ENCODE data around the gene EXOSC7.

The EXOSC7 gene

DNA sequence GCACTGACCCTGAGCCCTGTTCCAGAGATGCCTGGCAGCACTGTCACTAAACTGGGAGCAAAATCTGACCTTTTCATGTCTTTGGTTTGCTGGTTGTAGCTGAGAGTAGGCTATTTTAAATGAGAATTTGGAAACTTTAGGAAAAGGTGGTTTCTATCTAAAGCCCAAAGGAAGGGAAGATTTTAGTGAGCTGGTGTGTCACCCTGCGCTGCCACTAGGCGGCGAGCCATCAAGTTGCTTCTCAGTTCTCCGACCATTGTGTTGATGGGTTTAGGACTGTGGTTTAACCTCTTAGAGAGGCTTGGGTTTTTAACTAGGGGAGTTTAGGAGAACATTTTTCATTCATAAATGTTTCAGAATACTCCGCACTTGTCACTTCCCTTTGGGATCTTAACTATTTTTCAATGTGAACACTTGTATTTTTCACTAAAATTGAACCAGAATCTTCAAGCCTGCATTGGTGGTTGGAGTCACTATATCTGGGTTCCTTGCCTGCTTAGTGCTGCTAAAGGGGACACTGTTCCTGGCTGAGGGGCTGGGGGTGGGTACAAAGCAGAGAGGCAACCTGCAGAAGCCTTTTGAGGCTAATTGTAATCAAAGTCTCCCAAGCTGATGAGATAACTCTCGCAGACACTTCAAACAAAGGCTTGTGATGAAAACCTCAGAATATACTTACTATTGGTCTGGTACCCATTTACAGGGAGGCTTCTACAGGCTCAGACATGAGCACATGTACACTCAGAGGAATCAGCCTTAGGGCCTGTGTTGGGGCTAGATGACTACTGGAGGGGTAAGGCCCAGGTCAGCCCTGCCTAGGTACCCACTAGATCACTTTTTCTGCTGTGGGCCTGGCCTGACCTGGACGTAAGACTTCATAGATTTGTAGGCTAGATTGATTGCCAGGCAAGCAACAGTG is 16.8 kb downstream of the EXOSC7 start:
- DNase-seq (ENCODE audit: low read depth in 2 of 2), result no peak

DNA sequence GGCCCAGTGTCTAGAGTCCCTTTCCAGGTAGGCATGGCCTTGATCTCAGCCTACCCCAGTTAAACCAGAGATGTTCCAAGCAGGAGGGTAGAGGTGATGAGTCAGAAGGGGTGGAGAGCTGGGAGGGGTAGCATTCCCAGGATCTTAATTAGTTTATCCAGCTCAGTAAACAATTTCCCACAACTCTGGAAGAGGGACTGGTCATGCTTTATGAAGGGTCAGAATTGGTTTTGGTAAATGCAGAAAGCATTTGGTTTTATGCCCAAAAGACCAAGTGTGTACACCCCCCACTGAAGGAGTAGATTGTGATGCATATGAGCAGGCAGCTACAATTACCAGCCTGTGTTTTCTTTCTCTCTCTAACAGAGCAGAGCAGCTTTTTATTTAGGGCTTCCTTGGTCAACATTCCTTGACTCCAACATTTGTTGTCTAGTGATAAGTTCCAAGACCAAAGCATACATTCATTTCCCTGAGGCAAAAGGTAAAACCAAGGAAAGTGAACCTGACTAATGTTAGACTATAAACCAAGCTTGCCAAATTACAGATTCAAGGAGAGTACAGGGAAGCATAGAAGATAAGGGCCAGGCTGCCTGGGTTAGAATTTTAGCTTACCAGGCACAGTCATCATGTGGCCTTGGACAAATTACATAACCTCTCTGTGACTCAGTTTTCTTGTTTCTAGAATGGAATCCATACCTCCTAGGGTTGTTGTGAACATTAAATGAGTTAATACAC is 17.6 kb downstream of the EXOSC7 start:
- DNase-seq (ENCODE audit: low read depth in 2 of 2), result no peak

DNA sequence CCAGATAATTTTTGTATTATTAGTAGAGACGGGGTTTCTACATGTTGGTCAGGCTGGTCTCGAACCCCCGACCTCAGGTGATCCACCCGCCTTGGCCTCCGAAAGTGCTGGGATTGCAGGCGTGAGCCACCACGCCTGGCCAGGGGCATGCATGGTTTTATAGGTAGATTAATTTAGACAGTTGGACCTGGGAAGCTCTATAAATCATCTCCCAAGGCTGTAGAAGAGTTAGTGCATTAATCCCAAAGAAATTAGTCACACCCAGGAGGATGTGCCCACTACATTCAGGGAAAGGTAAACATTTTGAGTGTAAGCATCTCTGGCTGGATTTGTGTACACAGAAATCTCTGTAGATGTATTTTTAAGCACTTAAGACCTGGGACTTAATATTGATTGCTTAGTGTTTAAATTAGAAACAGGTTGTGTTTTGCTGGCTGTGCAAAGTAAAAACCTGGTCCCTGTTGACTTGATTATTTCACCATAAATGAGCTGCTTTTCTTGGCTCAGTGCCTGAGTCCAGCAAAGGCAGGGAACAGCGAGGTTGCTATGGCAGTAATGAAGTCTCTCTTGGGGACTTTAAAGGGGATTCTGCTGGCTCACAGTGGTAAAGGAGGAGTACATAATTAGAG is 19.2 kb downstream of the EXOSC7 start:
- DNase-seq (ENCODE audit: low read depth in 2 of 2), result no peak

DNA sequence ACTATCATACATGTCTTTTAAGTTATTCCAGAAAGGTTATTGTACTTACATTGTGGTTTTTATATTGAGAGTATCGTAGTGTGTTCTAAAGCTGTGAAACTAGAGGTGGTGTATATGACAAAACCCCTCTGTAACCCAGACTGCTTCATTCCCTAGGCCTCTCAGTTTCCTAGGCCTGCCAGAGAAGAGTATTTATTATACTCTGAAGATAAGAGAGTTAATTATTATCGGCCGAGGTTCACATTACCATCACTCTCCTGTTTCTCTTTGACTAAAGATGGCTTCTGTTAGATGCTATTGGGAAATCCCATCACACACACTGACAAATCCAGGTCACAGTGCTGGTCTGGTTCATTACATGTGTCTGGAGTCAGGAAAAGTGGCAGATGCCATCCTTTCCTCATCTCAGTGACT is 20.5 kb downstream of the EXOSC7 start:
- no peak for DNase-seq (ENCODE audit: low read depth in 2 of 2)

DNA sequence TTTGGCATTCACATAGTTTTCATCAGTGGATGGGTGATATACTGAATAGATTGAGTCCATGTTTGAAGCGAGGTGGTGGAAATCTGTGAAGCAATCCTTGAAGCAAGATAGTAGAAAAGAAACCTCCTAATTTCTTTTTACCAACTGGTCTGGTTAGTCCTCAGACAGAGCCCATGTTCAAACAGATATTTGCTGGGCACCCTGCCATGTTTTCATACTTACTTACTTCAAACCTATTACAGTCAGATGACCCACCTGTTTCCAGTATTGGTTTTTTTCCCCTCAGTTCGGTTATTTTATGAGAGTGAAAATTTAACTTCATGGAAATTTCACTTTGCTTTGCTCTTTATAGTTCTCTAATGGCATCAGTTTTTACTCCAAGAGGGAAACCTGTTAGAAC is 23.7 kb downstream of the EXOSC7 start:
- DNase-seq (ENCODE audit: low read depth in 2 of 2), result no peak

DNA sequence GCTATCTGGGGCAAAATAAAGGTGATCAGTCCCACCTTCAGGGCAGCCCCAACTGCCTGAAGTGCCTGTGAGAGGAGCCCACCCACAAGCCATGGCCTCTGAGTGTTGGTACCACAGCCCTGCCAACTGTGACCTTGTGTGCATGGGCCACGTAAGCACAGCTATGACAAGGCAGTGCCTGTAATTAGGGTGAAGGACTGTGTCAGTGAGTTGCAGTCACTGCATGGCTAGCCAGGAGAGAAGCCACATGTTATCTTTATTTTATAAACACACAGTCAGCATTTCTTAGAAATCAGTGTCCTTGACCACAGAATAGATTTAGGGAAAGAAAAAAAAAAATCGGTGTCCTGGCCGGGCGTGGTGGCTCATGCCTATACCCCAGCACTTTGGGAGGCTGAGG is 24.8 kb downstream of the EXOSC7 start:
- DNase-seq (ENCODE audit: low read depth in 2 of 2), result no peak

DNA sequence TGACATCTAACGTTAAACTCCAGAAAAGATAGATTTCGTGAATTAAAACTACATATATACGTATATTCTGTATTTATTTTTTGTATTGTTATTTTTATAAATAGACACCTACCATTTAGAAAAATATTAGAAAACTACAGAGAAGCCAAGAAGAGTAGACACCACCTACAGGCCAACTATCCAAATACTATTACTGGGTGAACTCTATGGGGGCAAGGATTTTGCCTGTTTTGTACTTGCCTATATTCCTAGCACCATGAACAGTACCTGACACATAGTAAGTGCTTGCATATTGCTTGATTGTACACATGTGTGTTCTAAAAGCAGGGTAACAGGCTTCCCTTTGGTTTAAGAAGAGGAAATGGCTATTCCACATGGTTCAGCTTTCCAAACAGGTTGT is 25.7 kb downstream of the EXOSC7 start:
- DNase-seq (ENCODE audit: low read depth in 2 of 2), result no peak

DNA sequence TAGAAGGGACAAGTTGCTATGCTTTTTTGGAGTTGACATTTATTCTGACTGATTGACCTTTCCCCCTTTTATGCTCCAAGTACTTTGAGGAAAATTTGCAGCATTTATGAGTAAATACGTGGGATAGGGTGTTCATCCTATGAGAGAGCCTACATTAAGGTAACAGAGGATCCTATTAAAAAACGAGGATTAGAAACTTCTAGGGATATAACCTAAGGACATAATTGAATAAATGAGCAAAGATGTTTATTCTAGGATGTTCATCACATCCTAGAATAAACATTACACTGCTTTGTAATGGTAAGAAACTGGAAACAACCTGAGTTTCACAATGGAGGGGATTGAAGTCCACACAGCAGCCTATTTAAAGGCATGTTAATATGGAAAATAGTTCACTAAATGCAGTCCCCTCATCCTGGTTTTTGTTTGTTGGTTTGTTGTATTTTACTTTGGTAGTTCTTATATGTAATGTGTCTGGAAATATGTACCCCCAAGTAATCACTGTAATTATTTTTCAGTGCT is 26.2 kb downstream of the EXOSC7 start:
- no peak for DNase-seq (ENCODE audit: low read depth in 2 of 2)

DNA sequence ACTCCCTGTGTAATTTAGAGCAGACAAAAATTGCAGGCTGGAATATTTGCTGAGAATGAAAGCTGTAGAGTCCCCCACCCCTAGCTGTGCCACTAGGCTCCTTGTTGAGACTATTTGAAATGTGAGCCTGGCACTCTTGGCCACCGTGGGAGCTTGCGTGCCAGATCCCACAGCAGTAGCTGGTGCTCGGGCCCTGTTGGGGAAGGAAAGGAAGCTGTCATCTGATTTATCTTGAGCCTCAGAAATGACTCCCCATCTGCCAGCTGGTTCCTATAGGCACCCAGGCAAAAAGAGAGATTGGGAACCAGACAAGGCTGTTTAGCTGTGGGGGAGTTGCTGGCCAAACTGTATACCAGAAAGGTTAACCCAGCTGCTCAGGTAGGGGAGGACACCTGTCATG is 26.7 kb downstream of the EXOSC7 start:
- no peak for DNase-seq (ENCODE audit: low read depth in 2 of 2)

DNA sequence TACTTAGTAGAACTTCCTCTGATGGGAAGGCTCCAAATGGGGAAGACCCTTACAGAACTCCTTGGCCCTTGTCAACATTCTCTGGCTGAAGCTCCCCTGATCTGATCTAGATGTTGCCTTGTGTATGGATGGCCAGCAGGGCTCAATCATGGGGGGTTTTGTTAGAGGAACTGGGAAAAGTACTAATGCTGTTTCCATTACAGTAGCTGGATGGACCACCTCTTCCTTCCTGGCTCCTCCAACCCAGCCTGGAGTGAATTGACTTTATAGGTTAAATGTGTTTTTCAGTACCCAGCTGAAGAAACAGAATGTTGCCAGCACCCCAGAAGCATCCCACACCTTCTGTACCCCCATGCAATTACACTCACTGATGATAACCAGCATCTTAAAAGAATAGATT is 27.4 kb downstream of the EXOSC7 start:
- no peak for DNase-seq (ENCODE audit: low read depth in 2 of 2)

DNA sequence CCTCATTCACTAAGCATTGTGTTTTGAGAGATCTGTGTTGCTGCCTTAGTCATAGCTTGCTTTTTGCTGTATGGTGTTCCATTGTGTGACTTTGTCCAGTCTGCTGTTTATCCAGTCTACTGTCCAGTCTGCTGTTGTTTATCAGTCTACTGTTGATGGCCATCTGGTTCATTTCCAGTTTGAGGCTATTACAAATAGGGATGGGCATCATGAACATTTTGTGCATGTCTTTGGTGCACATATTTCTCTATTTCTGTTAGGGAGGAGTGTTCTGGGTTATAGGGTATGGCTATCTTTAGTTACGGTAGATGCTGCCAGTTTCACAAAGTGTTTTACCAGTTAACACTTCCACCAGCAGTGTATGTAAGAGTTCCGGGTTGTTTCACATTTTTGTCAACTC is 27.8 kb downstream of the EXOSC7 start:
- no peak for DNase-seq (ENCODE audit: low read depth in 2 of 2)

DNA sequence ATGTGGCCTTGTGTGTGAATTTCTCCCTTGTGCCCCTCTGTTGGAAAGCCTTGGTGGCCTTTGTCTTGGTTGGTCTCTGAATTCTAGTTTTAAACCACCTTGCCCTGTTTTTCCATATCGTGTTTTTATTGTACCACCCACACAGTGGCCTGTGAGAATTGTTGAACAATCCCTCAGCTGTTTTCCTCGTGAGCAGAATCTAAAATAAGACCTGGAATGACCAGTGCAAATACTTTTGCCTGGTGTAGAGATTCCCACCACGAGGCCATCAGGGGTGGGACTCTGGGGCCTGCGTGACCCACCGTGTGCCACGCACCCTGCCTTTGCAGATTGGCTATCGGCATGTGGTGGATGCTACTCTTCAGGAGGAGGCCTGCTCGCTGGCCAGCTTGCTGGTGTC is 31.0 kb downstream of the EXOSC7 start:
- DNase-seq (ENCODE audit: low read depth in 2 of 2), result no peak

DNA sequence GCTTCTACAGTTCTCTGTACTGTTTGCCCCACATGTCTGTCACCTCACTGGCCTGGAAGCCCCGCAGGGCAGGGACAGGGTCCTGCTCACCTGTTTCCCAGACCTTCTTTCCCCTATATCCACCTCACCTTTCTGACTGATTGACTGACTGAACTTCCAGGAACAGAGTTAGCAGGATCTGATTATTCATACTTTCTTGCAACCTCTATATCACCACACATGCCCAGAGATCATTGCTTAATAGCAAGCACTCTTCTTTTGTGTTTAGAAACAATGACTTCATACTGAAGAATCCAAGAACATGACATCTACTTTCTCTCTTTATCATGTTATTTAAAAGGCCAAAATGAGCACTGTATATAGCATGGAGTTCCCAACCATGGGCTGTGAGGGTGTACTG is 32.1 kb downstream of the EXOSC7 start:
- DNase-seq (ENCODE audit: low read depth in 2 of 2), result no peak

DNA sequence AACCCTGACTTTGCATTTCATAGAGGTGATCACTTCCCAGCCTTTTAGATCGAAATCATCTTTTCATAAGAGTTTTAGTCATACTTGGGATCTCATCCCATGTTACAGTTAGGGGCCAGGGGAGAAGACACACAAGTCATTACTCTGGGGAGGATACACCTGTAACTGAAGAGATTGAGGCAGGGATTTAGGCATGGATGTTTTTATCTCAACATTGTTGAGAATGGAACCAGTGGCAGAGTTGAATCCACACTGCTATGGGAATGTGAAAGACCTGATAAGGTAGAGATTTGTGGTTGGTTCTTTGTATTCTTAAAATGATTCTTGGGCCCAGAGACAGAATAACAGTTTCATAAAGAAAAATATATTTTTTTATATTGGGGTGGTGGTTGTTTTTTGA is 33.8 kb downstream of the EXOSC7 start:
- no peak for DNase-seq (ENCODE audit: low read depth in 2 of 2)

DNA sequence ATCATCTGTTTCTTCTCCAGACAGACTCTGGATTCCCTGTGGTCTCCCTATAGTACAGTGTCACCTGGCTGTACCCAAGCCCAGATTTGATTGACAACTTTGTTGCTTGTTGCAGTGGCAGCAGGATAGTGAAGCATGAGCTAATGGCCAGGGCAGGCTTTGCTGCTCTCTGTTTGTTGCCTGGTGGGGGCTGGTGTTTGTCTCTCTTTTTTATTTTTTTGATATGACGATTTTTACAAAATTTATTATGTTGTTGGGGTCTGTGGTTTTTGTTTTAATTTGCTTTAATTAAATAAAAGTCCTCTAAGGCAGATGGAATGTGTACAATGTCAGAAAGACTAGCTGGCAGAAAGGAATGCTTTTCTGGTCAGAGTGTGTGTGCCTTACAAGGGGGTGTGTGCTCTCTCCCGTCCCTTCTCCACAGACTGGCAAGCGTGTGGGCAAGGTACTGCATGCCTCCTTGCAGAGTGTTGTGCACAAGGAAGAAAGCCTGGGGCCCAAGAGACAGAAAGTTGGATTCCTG is 34.8 kb downstream of the EXOSC7 start:
- DNase-seq (ENCODE audit: low read depth in 2 of 2), result no peak

DNA sequence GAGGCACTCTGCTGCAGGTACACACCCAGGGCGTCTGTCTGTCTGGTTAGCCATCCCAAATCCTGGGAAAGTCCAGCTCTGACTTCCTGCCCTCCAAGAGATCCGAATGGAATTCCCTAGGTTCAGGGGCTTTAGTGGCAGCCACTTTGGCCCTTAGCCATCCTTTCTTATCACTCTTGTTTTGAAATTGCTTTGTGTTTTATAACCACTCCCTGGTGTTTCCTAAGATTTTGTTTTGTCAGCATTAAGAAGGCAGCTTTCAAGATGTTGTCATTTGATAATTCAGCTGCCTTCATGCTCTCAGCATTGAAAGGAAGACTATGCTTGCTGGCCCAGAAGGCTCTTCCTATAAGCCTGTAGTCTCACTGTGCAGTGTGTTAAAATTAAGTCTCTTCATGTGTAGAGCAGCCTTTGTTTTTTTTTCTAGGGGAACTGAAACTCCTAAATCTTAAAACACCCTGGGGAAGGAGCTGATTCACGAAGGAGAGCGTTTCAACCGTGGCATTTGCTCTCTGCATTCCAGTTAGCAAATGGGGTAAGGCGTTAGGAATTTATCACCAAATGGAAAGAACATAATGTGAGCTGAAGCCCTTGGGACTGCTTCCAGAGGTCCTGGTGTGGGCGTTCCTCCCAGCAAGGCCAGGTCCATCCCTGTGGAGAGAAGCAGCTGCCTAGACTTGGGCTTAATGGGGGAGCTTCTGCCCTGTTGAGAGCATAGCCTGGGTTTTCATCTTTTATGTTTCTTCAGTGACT is 35.9 kb downstream of the EXOSC7 start:
- no peak for DNase-seq (ENCODE audit: low read depth in 2 of 2)

DNA sequence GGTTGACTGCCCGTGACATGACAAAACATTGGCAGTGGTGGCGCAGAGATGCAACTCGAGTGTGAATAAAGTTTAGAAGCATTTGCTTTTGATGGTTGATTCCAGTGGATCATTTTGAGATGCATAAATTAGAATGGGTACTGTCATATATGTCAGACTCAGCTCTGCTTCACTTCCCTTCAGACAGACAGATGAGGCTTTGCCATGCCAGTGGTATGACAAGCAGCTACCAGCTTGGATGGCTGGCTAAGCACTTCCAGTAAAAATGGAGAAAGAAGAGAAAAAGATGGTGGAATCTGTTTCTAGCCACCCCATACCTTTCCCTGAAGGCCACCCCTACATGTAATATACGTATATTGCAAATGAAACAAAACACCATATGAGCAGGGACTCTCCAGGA is 36.5 kb downstream of the EXOSC7 start:
- no peak for DNase-seq (ENCODE audit: low read depth in 2 of 2)

DNA sequence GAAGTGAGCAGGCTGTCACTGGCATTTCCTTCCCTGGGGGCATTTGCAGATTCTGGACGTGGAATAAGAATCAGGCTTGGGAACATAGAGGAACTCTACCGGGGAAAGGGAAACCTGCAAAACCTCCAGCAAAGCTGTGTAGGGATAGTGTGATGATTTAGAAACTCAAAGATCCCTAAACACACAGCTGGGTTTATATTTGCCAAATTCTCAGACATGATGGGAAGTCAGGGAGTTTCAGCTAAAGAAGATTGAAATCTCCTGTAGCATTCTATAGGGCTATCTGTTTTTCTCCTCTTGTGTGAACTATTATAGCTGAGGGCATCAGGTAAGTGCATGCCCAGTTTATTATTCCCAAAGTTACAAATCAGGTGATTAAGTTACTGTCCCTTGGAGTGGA is 40.9 kb downstream of the EXOSC7 start:
- no peak for DNase-seq (ENCODE audit: low read depth in 2 of 2)

DNA sequence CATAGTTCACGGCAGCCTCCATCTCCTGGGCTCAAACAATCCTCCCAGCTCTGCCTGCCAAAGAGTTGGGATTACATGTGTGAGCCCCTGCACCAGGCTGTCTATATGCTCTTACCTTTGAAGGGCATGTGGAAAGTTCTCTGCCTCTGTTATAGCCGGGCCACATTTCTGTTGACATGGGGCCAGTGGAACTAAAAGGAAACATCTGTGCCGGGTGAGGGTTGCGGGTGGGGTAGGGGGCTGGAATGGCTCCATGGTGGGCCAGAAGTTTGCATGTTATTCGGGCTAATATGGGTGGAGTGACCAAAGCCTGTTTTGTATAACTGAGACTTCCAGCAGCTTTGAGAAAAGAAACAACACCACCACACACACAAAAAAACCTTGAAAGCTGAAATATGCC is 41.8 kb downstream of the EXOSC7 start:
- no peak for DNase-seq (ENCODE audit: low read depth in 2 of 2)

DNA sequence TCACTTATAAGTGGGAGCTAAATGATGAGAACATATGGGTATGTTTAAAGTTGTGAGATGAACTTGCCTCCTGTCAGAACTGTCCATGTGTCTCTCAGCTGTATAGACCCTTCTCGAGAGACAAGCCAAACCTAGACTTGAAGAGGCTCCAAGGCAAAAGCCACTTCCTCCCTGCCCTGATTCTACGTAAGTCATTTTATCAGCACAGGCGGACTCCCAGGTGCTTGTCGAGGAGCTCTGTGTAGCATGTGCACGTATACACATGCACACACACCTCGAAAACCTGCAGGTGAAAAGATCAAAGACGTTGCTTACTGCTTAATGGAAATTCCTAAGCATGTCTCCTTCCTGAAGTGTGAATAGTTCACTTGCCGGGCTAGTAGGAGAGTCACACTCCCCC is 44.5 kb downstream of the EXOSC7 start:
- no peak for DNase-seq (ENCODE audit: low read depth in 2 of 2)

DNA sequence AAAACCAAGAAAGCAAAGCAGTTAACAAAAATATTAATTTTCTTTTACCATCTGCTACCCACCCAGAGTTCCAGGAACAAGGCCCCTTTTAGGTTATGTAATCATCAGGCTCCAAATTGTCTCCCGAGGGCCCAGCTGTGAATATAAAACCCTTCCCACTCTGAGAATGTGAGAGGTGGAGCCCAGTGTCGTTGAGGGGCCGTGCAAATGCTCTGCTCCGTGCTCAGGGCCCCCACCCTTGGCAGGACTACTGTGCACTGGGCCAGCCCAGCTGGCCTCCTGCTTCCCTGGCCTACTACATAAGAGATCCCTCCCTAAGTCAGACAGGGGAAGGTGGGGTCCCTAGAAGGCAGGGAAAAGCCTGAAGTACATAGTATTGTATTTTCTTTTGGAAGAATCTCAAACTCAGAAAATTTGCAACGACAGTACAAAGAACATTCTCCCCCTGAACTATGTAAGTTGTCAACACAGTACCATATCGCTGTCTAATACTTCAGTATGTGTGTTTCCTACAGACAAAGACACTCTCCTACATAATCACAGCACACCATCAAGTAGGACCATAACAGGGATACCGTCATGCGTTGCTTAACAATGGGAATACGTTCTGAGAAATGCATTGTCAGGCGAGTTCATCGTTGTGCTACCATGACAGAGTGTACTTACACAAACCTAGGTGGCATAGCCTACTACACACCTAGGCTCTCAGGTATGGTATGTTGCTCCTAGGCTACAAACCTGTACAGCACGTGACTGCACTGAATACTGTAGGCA is 45.7 kb downstream of the EXOSC7 start:
- no peak for DNase-seq (ENCODE audit: low read depth in 2 of 2)

Data from stimulated activated CD8-positive, alpha-beta memory T cell treated with anti-CD3 and anti-CD28 coated beads, Interleukin-15, amount 100 ng/mL, for 48 hours (primary cell).